Esophagus squamous epithelium (tissue), 5 donors: ENCODE measurements around the gene ZNF484. TPM values are rescaled to one million over a fixed set of nuclear protein-coding genes. Genes with fewer than 3 reads are reported as not detected.
"Not testable (repeated sequence)": the region's sequence is repeated elsewhere in the genome, so short reads cannot be mapped to it uniquely, and the experiment has no call there.

ENCODE experiments used
- DNase-seq: peaks from one replicate; lab custom pipeline; 2025; lab: John Stamatoyannopoulos, UW
- H3K27ac ChIP-seq, 4 donors: fragments of 200-600 bp; sonication (generic); one replicate each; pipeline ENCODE4 v1.5.1; 2016 to 2019; ENCODE audit warnings: mild to moderate bottlenecking in 1 of 4
- H3K27me3 ChIP-seq, 4 donors: fragments of 200-600 bp; sonication (generic); 1 replicate in 3 of 4; 2 replicates in 1 of 4; pipeline versions ENCODE4 v1.5.1 to v1.6.0; 2017 to 2021; ENCODE audit warnings: antibody characterized with exemption in 1 of 4
- H3K36me3 ChIP-seq, 3 donors: fragments of 200-600 bp; sonication (generic); one replicate each; pipeline ENCODE4 v1.5.1; 2016 to 2019
- H3K4me1 ChIP-seq, 3 donors: fragments of 200-600 bp; sonication (generic); one replicate each; pipeline ENCODE4 v1.5.1; 2017 to 2019
- H3K4me3 ChIP-seq, 4 donors: fragments of 200-600 bp; sonication (generic); 1 replicate in 3 of 4; 2 replicates in 1 of 4; pipeline ENCODE4 v1.5.1; 2016 to 2019; ENCODE audit warnings: mild to moderate bottlenecking in 2 of 4, moderate library complexity in 1 of 4
- H3K9me3 ChIP-seq, 3 donors: fragments of 200-600 bp; sonication (generic); one replicate each; pipeline ENCODE4 v1.5.1; 2016 to 2019
- POLR2A ChIP-seq, 4 donors: fragments of 450-650 bp; IDR thresholded peaks; one replicate each; pipeline ENCODE4 v1.6.1; 2017; ENCODE audit warnings: antibody characterized with exemption in 4 of 4, mild to moderate bottlenecking in 4 of 4, moderate library complexity in 3 of 4
- WGBS, 2 donors: methylation state at CpG; one replicate each; pipeline ENCODE4 v1.1.5; 2018; 5-methylcytosine and 5-hydroxymethylcytosine counted together
- intact Hi-C: fragments of 100-400 bp; cut with DNase I; formaldehyde crosslinking; loops from one replicate; pipeline ENCODE4 v1.15.0; 2022
- total RNA-seq, 4 donors: library from RNA; depleted of rRNA; stranded (reverse); fragments of >200 nt; gene quantifications; one replicate each; pipeline ENCODE4 v1.1.0, GENCODE V29; 2016
- TF ChIP-seq, protein P1 (sequence below), 6 experiments: fragments of 450-650 bp in 4 of 6; fragments of 200-600 bp in 2 of 6; sonication (generic) in 2 of 6; IDR thresholded peaks; one replicate each; pipeline ENCODE4 v1.5.1; 2016 to 2019; ENCODE audit warnings: antibody characterized with exemption in 6 of 6, mild to moderate bottlenecking in 4 of 6, moderate library complexity in 4 of 6
- donor health status: DM: yes; HTN: yes; CAD: no.

The ZNF484 gene
- total RNA-seq, 4 donors from 2014 or later: 2.4 to 8.8 (median 5.0) TPM

DNA sequence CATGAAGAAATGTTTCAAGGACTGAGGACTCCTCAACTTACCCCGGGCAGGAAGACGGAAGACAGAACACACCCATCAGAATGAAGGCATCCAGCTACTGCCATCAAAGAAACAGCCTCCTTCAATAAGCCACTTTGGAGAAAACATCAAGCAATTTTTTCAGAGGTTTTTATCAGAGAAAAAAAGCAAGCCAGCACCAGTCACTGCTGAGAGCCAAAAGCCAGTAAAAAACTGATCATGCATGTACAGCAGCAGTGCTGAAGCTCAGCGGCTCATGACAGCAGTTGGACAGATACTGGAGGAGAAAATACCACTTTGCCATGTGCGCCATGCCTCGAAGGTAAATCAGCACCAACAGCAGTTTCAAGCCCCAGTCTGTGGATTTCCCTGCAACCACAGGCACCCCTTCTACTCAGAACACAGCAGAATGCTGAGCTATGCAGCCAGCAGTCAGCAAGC is 10.1 kb upstream of the ZNF484 start:
- Histone ChIP-seq H3K9me3 (no peaks in the 10 kb centered on the region), H3K27me3 (peaks cover 0 to 25% (median 0%) of the 10 kb centered on the region in 4 donors), H3K36me3 (no peaks in the 10 kb centered on the region), H3K4me1 (no peaks in the 10 kb centered on the region), H3K27ac (no peak overlapping the region), H3K4me3 (no peak overlapping the region)
- TF ChIP-seq POLR2A (IDR thresholded peaks at IDR 0.05): no peak
- TF ChIP-seq, protein P1, sequence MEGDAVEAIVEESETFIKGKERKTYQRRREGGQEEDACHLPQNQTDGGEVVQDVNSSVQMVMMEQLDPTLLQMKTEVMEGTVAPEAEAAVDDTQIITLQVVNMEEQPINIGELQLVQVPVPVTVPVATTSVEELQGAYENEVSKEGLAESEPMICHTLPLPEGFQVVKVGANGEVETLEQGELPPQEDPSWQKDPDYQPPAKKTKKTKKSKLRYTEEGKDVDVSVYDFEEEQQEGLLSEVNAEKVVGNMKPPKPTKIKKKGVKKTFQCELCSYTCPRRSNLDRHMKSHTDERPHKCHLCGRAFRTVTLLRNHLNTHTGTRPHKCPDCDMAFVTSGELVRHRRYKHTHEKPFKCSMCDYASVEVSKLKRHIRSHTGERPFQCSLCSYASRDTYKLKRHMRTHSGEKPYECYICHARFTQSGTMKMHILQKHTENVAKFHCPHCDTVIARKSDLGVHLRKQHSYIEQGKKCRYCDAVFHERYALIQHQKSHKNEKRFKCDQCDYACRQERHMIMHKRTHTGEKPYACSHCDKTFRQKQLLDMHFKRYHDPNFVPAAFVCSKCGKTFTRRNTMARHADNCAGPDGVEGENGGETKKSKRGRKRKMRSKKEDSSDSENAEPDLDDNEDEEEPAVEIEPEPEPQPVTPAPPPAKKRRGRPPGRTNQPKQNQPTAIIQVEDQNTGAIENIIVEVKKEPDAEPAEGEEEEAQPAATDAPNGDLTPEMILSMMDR (IDR thresholded peaks at IDR 0.05): no peak
- intact Hi-C loops: no loop called here
- 22 to 66% methylated on average over 5 of the region's 5 CpGs for WGBS, 2 donors
- DNase-seq: no peak

DNA sequence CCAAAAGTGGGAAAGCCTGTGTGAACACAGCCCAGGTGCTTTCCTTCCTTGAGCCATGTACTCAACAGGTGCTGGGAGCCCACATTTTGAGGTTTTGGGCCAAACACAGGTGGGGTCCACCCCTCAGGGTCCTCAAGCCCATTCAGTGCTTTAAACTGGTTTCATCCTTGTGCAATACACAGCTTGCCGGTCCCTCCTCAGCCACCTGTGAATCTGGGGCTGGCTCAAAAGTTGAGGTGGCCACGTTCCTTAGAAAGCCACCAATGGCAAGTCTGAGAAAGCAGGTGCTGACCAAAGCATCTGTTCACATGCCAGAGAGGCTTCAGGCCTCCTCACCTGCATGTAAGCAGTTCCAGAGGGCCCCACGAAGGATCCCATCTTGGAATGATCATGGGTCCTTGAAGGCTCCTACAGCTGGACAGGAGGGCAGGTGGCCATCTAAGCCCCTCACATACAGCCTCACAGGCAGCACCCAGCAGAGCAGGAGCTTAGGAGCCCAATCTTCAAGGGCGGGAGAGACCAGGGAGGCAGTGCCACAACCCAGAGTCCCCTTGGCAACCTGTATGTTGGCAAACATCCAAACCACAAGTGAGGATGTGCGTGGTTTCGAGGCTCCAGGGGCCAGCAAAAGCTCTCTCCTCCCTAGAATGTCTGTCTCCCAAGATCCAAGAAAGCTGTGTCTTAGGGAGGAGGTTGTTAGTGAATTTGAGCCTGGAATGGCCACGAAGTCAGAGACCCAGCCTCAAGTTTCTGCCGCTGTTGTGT is 9.2 kb upstream of the ZNF484 start:
- 54 to 71% methylated on average over 5 to 6 of the region's 8 CpGs for WGBS, 2 donors
- DNase-seq, H3K4me1 ChIP-seq, H3K27ac ChIP-seq, H3K36me3 ChIP-seq, intact Hi-C loops, H3K4me3 ChIP-seq, H3K9me3 ChIP-seq: not testable (repeated sequence)
- peaks cover 0 to 25% (median 0%) of the 10 kb centered on the region in 4 donors for H3K27me3 ChIP-seq

DNA sequence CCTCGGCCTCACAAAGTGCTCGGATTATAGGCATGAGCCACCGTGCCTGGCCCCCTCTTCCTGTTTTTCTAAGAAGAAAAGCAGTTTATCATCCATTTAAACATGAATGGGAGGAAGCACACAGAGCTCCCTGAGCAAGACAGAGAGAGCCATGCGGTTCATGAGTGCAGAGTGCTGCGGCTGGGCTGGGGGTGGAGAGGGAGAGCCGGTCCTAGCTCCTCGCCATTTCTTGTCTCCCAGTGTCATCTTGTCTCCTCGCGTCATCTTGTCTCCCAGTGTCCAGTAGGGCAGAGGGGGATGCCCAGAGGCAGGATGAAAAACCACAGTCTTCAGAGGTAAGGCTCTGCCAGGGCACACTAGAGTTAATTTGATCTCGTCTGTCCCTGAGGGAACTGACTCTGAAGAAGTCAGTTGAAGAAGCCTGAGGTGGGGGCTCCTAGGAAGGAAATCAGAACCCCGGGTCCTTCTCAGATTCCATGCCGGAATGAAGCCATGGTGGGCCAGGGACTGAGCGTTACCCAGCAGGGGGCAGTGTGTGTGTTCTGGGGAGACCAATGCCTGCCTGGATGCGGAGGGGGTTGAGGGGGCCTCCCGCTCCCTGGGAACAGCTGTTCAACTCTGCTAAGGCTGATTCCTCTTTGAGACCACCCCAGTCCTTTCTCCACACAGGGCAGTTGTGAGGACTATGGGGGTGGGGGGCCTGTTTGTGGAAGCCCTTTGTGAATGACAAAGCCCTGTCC is 6.0 kb upstream of the ZNF484 start:
- intact Hi-C loops, DNase-seq: not testable (repeated sequence)
- WGBS, 2 donors: 70 to 74% methylated on average over 6 to 14 of the region's 15 CpGs

DNA sequence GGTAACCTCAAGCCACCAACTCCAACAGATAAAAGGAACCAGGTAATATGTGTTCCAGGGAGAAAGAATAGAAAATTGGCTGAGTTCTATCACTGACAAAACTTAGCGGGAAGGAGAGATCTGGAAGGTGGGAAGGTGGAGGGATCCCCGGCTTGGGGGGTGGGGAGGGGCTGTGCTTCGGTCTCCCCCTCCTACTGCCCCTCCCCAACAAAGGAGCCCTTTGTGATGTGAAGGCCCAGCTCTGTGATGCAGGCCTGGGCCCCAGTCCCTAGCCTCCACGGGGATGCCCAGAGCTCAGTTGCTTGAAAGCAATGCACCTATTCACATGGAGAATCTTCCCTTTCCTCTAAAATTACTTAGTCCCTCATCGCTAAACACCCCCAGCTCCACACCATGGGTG is 4.4 kb upstream of the ZNF484 start:
- 63 to 76% methylated on average over 4 to 5 of the region's 5 CpGs for WGBS, 2 donors
- DNase-seq: no peak
- TF ChIP-seq, protein P1 (IDR thresholded peaks at IDR 0.05): no peak
- no peak for TF ChIP-seq POLR2A (IDR thresholded peaks at IDR 0.05)
- Histone ChIP-seq H3K36me3 (no peaks in the 10 kb centered on the region), H3K4me3 (no peak overlapping the region), H3K4me1 (no peaks in the 10 kb centered on the region), H3K27ac (no peak overlapping the region), H3K27me3 (peaks cover 0 to 18% (median 0%) of the 10 kb centered on the region in 4 donors), H3K9me3 (no peaks in the 10 kb centered on the region)
- intact Hi-C loops: no loop called here

More for the DNA sequence above, 6.0 kb upstream of the ZNF484 start:
- H3K36me3 ChIP-seq, H3K9me3 ChIP-seq, H3K27ac ChIP-seq, H3K4me1 ChIP-seq, H3K4me3 ChIP-seq: not testable (repeated sequence)
- peaks cover 0 to 25% (median 0%) of the 10 kb centered on the region in 4 donors for H3K27me3 ChIP-seq

DNA sequence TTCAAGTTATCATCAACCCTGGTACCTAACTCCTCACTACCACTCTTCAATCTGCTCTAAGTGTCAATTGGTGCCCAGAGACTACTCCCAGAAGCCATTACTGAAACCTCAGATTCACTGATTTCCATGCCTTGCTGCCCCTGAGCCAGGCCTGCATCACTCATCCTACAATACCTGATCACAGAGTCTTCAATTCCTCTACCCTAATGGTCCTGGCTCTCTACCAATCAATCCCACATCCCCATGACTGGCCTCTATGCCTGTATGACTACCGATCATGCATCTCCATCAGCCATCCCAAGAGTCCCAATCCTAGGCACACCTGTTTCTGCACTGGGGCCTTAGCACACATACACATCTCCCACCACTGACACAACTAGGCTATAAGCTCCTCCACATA is 2.5 kb downstream of the ZNF484 start:
- H3K4me1 ChIP-seq: peaks cover 0 to 22% (median 7%) of the 10 kb centered on the region in 3 donors
- no peaks in the 10 kb centered on the region for H3K9me3 ChIP-seq
- TF ChIP-seq, protein P1 (IDR thresholded peaks at IDR 0.05): no peak
- no peak for TF ChIP-seq POLR2A (IDR thresholded peaks at IDR 0.05)
- H3K36me3 ChIP-seq: peaks cover 0 to 6% (median 0%) of the 10 kb centered on the region in 3 donors
- no peak overlapping the region for H3K4me3 ChIP-seq
- WGBS, 2 donors: 100% methylated on average over 1 of the region's 1 CpG; no CpG with 5 or more reads in 1 of the 2 donors
- DNase-seq: no peak
- no peaks in the 10 kb centered on the region for H3K27me3 ChIP-seq
- H3K27ac ChIP-seq: no peak overlapping the region
- intact Hi-C loops: no loop called here

DNA sequence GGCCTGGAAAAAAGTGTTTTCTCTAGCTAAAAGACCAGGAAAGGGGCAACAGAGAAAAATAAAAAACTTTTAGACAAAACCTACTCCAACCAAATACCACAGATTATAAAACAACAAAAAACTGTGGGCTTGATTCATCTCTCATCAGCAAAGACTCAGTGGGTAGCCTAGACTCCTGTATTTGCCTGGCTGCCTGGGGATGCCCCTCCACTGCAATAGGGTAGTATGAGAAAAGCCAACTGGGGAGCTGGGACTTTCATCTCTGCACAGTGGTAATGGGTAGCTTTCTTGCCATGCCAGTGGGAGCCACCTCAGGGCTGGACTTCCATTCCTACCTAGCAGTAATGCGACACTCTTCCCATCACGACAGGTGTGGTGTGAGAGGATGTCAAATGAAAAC is 7.5 kb downstream of the ZNF484 start:
- Histone ChIP-seq H3K36me3 (peaks cover 0 to 34% (median 0%) of the 10 kb centered on the region in 3 donors), H3K4me1 (peaks cover 0 to 2% (median 0%) of the 10 kb centered on the region in 3 donors)
- TF ChIP-seq, protein P1 (IDR thresholded peaks at IDR 0.05): no peak
- no peak for TF ChIP-seq POLR2A (IDR thresholded peaks at IDR 0.05)

DNA sequence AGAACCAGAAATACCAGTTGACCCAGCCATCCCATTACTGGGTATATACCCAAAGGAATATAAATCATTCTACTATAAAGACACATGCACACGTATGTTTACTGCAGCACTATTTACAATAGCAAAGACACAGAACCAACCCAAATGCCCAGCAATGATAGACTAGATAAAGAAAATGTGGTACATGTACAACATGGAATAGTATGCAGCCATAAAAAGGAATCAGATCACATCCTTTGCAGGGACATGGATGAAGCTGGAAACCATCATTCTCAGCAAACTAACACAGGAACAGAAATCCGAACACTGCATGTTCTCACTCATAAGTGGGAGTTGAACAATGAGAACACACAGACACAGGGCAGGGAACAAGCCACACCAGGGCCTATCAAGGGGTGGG is 11.2 kb downstream of the ZNF484 start:
- DNase-seq, H3K4me1 ChIP-seq, intact Hi-C loops, H3K27ac ChIP-seq, H3K4me3 ChIP-seq, H3K9me3 ChIP-seq, H3K27me3 ChIP-seq: not testable (repeated sequence)
- H3K36me3 ChIP-seq: peaks cover 0 to 43% (median 0%) of the 10 kb centered on the region in 3 donors
- WGBS, 2 donors: 66 to 82% methylated on average over 2 of the region's 2 CpGs

More for the DNA sequence above, 7.5 kb downstream of the ZNF484 start:
- no peak for DNase-seq
- no peak overlapping the region for H3K27ac ChIP-seq
- H3K27me3 ChIP-seq: no peaks in the 10 kb centered on the region
- intact Hi-C loops: no loop called here
- WGBS, 2 donors: 100% methylated on average over 1 of the region's 2 CpGs; no CpG with 5 or more reads in 1 of the 2 donors
- no peak overlapping the region for H3K4me3 ChIP-seq
- no peaks in the 10 kb centered on the region for H3K9me3 ChIP-seq
